Fibroblast of the aortic adventitia (primary cell): ENCODE data around the gene ZFAND6. TPM values are rescaled to one million over a fixed set of nuclear protein-coding genes. Genes with fewer than 3 reads are reported as not detected.

ENCODE experiments used
- DNase-seq: peaks from one replicate; pipeline ENCODE4 v3.0.0-alpha.2; 2010; ENCODE audit warnings: low read depth
- H3K4me3 ChIP-seq: 2 replicates; pipeline ENCODE4 v1.5.1; 2011; ENCODE audit warnings: low read depth, mild to moderate bottlenecking, control low read depth, low read length, moderate library complexity
- total RNA-seq: library from RNA; depleted of rRNA; stranded (reverse); fragments of >200 nt; gene quantifications from 2 replicates; pipeline ENCODE4 v1.2.3, GENCODE V29; 2012; ENCODE audit warnings: low replicate concordance
- TF ChIP-seq, protein P1 (sequence below): IDR thresholded peaks from 2 replicates; pipeline ENCODE4 v1.5.1; 2011; ENCODE audit warnings: mild to moderate bottlenecking, low read length, control low read depth, inconsistent platforms; ENCODE audit not compliant: insufficient read depth

The ZFAND6 gene
- total RNA-seq, 1 donor: 125 TPM

DNA sequence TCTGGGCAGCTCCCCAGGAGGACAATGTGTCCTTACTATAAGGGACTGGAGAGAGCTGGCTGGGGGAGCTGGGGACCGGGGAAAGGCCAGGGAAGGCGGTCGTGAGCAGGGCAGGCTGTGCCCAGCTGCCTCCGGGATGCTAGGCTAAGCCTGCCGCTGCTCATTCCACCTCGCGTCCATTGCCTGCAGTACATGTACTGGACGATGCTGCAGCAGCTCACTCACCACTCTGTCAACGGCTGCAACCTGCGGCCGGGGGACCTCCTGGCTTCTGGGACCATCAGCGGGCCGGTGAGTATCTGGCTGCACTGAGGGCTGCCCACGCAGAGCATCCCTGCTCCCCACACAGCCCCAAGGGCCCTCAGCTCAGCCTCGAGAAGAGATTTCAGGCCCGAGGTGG lies 120.5 kb downstream of the ZFAND6 start:
- H3K4me3 ChIP-seq: no peak overlapping the region
- no peak for DNase-seq
- TF ChIP-seq, protein P1, sequence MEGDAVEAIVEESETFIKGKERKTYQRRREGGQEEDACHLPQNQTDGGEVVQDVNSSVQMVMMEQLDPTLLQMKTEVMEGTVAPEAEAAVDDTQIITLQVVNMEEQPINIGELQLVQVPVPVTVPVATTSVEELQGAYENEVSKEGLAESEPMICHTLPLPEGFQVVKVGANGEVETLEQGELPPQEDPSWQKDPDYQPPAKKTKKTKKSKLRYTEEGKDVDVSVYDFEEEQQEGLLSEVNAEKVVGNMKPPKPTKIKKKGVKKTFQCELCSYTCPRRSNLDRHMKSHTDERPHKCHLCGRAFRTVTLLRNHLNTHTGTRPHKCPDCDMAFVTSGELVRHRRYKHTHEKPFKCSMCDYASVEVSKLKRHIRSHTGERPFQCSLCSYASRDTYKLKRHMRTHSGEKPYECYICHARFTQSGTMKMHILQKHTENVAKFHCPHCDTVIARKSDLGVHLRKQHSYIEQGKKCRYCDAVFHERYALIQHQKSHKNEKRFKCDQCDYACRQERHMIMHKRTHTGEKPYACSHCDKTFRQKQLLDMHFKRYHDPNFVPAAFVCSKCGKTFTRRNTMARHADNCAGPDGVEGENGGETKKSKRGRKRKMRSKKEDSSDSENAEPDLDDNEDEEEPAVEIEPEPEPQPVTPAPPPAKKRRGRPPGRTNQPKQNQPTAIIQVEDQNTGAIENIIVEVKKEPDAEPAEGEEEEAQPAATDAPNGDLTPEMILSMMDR: no peak

DNA sequence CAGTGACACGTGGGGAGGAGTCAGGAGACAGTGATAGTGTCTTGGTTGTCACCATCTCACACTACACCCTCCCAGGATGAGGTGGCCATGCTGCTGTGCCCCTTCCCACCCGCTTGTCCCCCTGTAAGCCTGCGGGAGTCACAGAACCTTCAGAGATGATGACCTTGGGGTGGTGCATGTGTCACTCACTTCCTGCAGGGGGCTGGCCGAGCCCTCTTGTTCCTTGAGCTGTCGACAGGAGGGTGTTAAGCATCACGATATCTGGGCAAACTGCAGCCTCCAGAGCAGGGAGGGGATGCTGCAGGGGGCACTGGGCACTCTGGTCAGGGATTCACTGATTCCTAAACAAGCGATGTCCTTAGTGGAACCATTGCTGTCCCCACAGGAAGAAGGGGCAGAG lies 121.0 kb downstream of the ZFAND6 start:
- no peak overlapping the region for H3K4me3 ChIP-seq
- TF ChIP-seq, protein P1: no peak
- no peak for DNase-seq

DNA sequence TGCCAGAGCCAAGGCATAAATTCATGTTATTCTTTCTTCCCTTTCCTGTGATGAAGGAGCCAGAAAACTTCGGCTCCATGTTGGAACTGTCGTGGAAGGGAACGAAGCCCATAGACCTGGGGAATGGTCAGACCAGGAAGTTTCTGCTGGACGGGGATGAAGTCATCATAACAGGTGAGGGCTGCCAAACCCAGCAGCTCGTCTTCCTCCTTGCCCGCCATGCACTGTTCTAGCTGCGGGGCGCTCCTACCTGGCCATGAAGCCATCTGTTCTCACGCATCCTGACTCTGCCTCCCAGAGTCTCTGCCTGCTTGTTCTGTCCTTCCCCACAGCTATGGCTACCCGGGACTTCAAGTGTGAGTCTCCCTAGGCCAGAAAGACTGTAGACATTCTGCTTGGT lies 121.5 kb downstream of the ZFAND6 start:
- TF ChIP-seq, protein P1: no peak
- no peak overlapping the region for H3K4me3 ChIP-seq
- DNase-seq: no peak

DNA sequence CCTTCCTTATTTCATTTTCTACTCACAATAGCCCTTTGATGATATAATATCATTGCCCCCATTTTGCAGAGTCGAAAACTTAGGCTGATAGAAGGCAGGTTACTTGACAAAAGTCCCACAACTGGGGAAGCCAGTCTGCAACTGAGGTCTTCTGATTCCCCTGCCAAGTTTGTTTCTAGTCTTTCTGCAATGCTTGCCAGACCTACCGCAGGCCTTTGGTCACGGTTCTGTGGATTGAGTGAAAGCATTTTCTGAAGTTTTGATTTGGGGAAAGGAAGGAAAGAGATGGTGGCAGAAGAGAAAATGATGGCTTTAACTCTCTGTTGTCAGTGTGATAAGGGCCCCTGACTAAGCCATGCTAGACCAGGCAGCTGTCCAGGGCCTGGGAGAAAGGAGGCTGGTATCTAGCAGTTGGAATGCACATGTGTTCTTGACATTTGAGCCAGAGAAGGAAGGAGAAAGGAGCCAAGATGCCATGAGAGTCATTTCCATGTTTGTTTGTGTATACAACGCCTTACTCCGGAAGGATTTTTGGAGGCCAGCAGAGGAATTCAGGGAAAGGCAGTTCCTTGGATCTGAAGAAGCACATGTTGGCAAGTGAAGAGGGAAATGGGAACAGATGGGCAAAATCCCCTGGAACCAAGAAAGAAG lies 123.3 kb downstream of the ZFAND6 start:
- TF ChIP-seq, protein P1: no peak

DNA sequence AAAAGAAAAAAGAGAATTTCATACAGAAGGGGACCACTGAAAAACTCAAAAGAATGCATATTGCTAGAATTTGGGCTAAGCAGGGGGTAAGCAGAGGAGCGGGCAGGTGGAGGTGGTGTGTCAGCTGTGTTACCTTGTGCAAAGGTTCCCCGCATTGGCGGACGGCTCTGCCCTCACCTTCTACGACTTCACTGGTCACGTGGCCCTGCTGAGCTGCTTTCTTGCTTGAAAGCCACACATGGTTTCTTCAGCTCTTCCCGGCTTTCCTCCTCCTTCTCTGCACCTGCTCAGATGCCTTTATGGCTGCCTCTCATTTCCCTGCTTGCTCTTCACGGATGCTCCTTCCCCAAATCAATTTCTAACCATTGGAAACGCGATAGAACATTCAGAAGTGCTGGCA lies 123.8 kb downstream of the ZFAND6 start:
- TF ChIP-seq, protein P1: no peak
- no peak overlapping the region for H3K4me3 ChIP-seq
- no peak for DNase-seq

More for the DNA sequence above, 123.3 kb downstream of the ZFAND6 start:
- H3K4me3 ChIP-seq: no peak overlapping the region
- DNase-seq: peak; percentile 87

DNA sequence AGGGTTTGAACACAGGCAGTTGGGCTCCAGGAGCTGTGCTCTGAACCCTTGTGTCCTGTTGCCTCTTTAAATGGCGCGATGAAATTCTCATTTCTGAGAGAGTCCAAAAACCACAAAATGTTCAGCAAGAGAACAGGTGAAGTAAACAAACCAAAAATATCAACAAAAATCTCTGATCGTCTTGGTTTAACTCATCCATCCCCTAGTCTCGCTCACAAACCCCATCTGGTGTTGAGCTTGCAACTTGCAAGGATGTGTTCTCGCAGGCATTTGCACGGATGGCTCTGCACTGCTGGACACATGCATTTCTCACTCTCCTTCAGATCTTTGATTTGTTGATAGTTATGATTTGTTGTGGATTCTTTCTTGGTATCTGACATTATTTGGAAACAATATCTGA lies 124.4 kb downstream of the ZFAND6 start:
- DNase-seq: no peak
- TF ChIP-seq, protein P1: peak; percentile 3
- H3K4me3 ChIP-seq: no peak overlapping the region

DNA sequence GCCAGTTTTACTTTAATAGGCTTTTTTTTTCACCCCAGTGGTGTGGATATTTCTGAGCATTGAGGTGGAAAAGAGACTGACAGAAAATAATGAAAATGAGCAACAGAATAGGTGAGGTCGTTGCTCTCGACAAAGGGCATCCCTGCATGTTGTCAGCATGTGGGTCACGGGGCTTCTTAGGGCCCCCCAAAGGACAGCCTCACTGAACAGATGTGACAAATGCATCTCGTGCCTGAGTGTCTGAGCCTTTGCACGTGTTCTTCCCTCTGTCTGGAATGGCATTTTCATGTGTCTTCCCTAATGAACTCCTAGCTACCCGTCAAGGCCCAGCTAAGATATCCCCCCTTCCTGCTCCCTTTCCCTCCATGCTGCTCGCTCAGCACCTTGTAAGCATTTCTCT lies 125.1 kb downstream of the ZFAND6 start:
- TF ChIP-seq, protein P1: no peak
- DNase-seq: no peak
- no peak overlapping the region for H3K4me3 ChIP-seq
